Breast epithelium (tissue), 3 donors: ENCODE data around the gene GAS7.

Experiments used
- POLR2A ChIP-seq: fragments of 450-650 bp; IDR thresholded peaks from one replicate; pipeline ENCODE4 v1.6.1; 2016; ENCODE audit warnings: antibody characterized with exemption, mild to moderate bottlenecking, moderate library complexity
- TF ChIP-seq, protein P1 (sequence below), 3 donors: fragments of 450-650 bp; IDR thresholded peaks; one replicate each; pipeline ENCODE4 v1.5.1; 2016 to 2017; ENCODE audit warnings: antibody characterized with exemption in 3 of 3, mild to moderate bottlenecking in 3 of 3, moderate library complexity in 3 of 3

- TF ChIP-seq, protein P1, sequence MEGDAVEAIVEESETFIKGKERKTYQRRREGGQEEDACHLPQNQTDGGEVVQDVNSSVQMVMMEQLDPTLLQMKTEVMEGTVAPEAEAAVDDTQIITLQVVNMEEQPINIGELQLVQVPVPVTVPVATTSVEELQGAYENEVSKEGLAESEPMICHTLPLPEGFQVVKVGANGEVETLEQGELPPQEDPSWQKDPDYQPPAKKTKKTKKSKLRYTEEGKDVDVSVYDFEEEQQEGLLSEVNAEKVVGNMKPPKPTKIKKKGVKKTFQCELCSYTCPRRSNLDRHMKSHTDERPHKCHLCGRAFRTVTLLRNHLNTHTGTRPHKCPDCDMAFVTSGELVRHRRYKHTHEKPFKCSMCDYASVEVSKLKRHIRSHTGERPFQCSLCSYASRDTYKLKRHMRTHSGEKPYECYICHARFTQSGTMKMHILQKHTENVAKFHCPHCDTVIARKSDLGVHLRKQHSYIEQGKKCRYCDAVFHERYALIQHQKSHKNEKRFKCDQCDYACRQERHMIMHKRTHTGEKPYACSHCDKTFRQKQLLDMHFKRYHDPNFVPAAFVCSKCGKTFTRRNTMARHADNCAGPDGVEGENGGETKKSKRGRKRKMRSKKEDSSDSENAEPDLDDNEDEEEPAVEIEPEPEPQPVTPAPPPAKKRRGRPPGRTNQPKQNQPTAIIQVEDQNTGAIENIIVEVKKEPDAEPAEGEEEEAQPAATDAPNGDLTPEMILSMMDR (IDR thresholded peaks at IDR 0.05): no peak
- no peak for TF ChIP-seq POLR2A
These were observed 20.8 kb upstream of the GAS7 start for GRCh38 chr17:10219193-10219592.
